Measurements from ENCODE around the gene FAM171A1. TPM values are rescaled to one million over a fixed set of nuclear protein-coding genes. Genes with fewer than 3 reads are reported as not detected.
"Not testable (repeated sequence)": the region's sequence is repeated elsewhere in the genome, so short reads cannot be mapped to it uniquely, and the experiment has no call there.

Gene FAM171A1
- total and polyA plus RNA-seq, 2 of the 13 experiments (the other 11 are each of a cell fraction or from before 2014, with no cell fraction given) = 21.5 to 34.7 TPM

DNA sequence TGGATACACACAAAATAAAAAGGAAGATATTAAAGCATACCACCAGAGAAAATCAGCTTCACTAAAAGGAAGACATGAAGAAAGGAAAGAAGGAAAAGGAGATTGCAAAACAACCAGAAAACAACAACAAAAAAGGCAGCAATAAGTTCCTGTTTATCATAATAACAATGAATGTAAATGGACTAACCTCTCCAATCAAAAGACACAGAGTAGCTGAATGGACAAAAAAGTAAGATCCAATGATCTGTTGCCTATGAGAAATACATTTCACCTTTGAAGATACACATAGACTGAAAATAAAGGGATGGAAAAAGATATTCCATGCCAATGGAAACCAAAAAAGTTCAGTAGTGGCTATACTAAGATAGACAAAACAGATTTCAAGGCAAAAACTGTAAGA is 30.3 kb upstream of the FAM171A1 start:
- no peaks in the 10 kb centered on the region for H3K9me3 ChIP-seq (ENCODE audit: low read length)
- H3K9ac ChIP-seq (ENCODE audit: insufficient read depth, low read depth, low read length) = no peak overlapping the region
- no TSS peak for BruUV-seq (replicated peaks)
- no peaks in the 10 kb centered on the region for H3K79me2 ChIP-seq (ENCODE audit: insufficient read depth, low read length)
- in situ Hi-C loops (cut with HindIII; ENCODE audit: extremely low pct_ligation_motif_present, low pct_unique_long_range_greater_than_20kb) (no loop called here), intact Hi-C loops (cut with micrococcal nuclease; ENCODE audit: unreplicated experiment) (no loop called here)
- CTCF ChIA-PET (ENCODE audit: low intra/inter-chr PET ratio, low total read pairs) = no interaction called here
- no peaks in the 10 kb centered on the region for H3K27me3 ChIP-seq (ENCODE audit: control insufficient read depth in 1 of 2, insufficient read depth in 2 of 2, low read length in 2 of 2)
- ATAC-seq (no peak), FAIRE-seq (no peak), DNase-seq (ENCODE audit: low spot score) (no peak)
- H4K20me1 ChIP-seq (ENCODE audit: insufficient read depth, low read length) = no peaks in the 10 kb centered on the region
- H3K4me2 ChIP-seq (ENCODE audit: low read depth, low read length) = no peak overlapping the region
- H3K4me3 ChIP-seq (replicated peaks in 1 of 3; ENCODE audit: insufficient read depth in 1 of 3, low read depth in 2 of 3, low read length in 3 of 3) = no peak overlapping the region
- POLR2A ChIA-PET = no interaction called here
- no peak for TF ChIP-seq REXO4 (CRISPR knock-in tag; IDR thresholded peaks at IDR 0.05; ENCODE audit: borderline replicate concordance)
- TF ChIP-seq, protein P1, sequence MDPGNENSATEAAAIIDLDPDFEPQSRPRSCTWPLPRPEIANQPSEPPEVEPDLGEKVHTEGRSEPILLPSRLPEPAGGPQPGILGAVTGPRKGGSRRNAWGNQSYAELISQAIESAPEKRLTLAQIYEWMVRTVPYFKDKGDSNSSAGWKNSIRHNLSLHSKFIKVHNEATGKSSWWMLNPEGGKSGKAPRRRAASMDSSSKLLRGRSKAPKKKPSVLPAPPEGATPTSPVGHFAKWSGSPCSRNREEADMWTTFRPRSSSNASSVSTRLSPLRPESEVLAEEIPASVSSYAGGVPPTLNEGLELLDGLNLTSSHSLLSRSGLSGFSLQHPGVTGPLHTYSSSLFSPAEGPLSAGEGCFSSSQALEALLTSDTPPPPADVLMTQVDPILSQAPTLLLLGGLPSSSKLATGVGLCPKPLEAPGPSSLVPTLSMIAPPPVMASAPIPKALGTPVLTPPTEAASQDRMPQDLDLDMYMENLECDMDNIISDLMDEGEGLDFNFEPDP (CRISPR knock-in tag; conservative IDR thresholded peaks at IDR 0.05) = no peak
- TF ChIP-seq RFX3 (CRISPR knock-in tag; IDR thresholded peaks at IDR 0.05) = no peak
- TF ChIP-seq ZNF788 (CRISPR knock-in tag; IDR thresholded peaks at IDR 0.05; ENCODE audit: borderline replicate concordance) = no peak
- TF ChIP-seq, protein P2, sequence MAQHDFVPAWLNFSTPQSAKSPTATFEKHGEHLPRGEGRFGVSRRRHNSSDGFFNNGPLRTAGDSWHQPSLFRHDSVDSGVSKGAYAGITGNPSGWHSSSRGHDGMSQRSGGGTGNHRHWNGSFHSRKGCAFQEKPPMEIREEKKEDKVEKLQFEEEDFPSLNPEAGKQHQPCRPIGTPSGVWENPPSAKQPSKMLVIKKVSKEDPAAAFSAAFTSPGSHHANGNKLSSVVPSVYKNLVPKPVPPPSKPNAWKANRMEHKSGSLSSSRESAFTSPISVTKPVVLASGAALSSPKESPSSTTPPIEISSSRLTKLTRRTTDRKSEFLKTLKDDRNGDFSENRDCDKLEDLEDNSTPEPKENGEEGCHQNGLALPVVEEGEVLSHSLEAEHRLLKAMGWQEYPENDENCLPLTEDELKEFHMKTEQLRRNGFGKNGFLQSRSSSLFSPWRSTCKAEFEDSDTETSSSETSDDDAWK (CRISPR knock-in tag; IDR thresholded peaks at IDR 0.05) = no peak
- no peak for TF ChIP-seq SMAD9 (CRISPR knock-in tag; IDR thresholded peaks at IDR 0.05)
- TF ChIP-seq ZNF777 (CRISPR knock-in tag; IDR thresholded peaks at IDR 0.05) = no peak
- no peak for TF ChIP-seq ZNF660 (CRISPR knock-in tag; IDR thresholded peaks at IDR 0.05; ENCODE audit: borderline replicate concordance, low read depth)
- TF ChIP-seq ZNF432 (CRISPR knock-in tag; IDR thresholded peaks at IDR 0.05; ENCODE audit: borderline replicate concordance) = no peak
- H3K27ac ChIP-seq (ENCODE audit: extremely low read length, insufficient read depth, low read length) = no peak overlapping the region
- H3K4me1 ChIP-seq (ENCODE audit: insufficient read depth, low read length) = 0 out of 2 replicates have a peak, but pooled peaks cover 9% of the 10 kb centered on the region
- no peaks in the 10 kb centered on the region for H3K36me3 ChIP-seq (replicated peaks in 1 of 2; ENCODE audit: control insufficient read depth in 1 of 2, insufficient read depth in 2 of 2, low read length in 2 of 2)
- H2AFZ ChIP-seq (ENCODE audit: low read length) = no peak overlapping the region

DNA sequence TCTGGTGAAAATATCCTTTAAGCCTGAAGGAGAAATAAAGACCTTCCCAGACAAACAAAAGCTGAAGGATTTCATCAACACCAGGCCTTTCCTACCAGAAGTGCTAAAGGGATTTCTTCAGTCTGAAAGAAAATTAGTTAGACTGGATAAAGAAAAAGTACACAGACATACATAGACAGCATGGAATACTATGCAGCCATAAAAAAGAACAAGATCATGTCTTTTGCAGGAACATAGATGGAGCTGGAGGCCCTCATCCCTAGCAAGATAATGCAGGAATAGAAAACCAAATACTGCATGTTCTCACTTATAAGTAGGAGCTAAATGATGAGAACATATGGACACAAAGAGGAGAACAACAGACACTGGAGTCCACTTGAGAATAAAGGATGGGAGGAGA is 29.4 kb upstream of the FAM171A1 start:
- in situ Hi-C loops (cut with HindIII; ENCODE audit: extremely low pct_ligation_motif_present, low pct_unique_long_range_greater_than_20kb); H3K27me3 ChIP-seq (ENCODE audit: control insufficient read depth in 1 of 2, insufficient read depth in 2 of 2, low read length in 2 of 2); intact Hi-C loops (cut with micrococcal nuclease; ENCODE audit: unreplicated experiment); H3K4me3 ChIP-seq (replicated peaks in 1 of 3; ENCODE audit: insufficient read depth in 1 of 3, low read depth in 2 of 3, low read length in 3 of 3); DNase-seq (ENCODE audit: low spot score); H3K36me3 ChIP-seq (replicated peaks in 1 of 2; ENCODE audit: control insufficient read depth in 1 of 2, insufficient read depth in 2 of 2, low read length in 2 of 2); H3K9me3 ChIP-seq (ENCODE audit: low read length); H3K79me2 ChIP-seq (ENCODE audit: insufficient read depth, low read length); H3K27ac ChIP-seq (ENCODE audit: extremely low read length, insufficient read depth, low read length); H2AFZ ChIP-seq (ENCODE audit: low read length); FAIRE-seq; H3K4me2 ChIP-seq (ENCODE audit: low read depth, low read length); BruUV-seq (replicated peaks); H3K9ac ChIP-seq (ENCODE audit: insufficient read depth, low read depth, low read length); ATAC-seq; H3K4me1 ChIP-seq (ENCODE audit: insufficient read depth, low read length); POLR2A ChIA-PET; CTCF ChIA-PET (ENCODE audit: low intra/inter-chr PET ratio, low total read pairs); H4K20me1 ChIP-seq (ENCODE audit: insufficient read depth, low read length): not testable (repeated sequence)
